Common myeloid progenitor, CD34-positive (primary cell): ENCODE measurements around the gene HSD17B4.
"Not testable (repeated sequence)": the region's sequence is repeated elsewhere in the genome, so short reads cannot be mapped to it uniquely, and the experiment has no call there.

Experiments used
- CTCF ChIA-PET: fragments of 350-600 bp; sonication (Branson Sonifier 250); formaldehyde crosslinking; loops from one replicate; lab custom pipeline; 2021; ENCODE audit warnings: antibody characterized with exemption; lab: Charles Lee
- POLR2A ChIA-PET: fragments of 350-600 bp; sonication (Branson Sonifier 250); formaldehyde crosslinking; loops from one replicate; lab custom pipeline; 2021; ENCODE audit warnings: antibody characterized with exemption; lab: Charles Lee
- DNase-seq, 3 donors: peaks; one replicate each; pipeline versions ENCODE4 v3.0.0 to v3.0.0-alpha.2; 2013
- H3K27ac ChIP-seq, 2 experiments: 1 replicate in 1 of 2; 2 replicates in 1 of 2; pipeline ENCODE4 v1.7.0; 2013; ENCODE audit warnings: inconsistent platforms in 2 of 2, low read length in 2 of 2, mild to moderate bottlenecking in 2 of 2, low read depth in 1 of 2, moderate library complexity in 1 of 2; ENCODE audit not compliant: severe bottlenecking in 2 of 2, insufficient read depth in 1 of 2, poor library complexity in 1 of 2
- H3K27me3 ChIP-seq, 5 experiments: replicated peaks in 2 of 5; 1 replicate in 3 of 5; 2 replicates in 2 of 5; pipeline versions ENCODE4 v1.6.1 to v1.7.0; 2013; ENCODE audit warnings: low read length in 4 of 5, mild to moderate bottlenecking in 2 of 5, moderate library complexity in 2 of 5, inconsistent platforms in 1 of 5; ENCODE audit not compliant: insufficient read depth in 5 of 5, control insufficient read depth in 4 of 5
- H3K36me3 ChIP-seq, 4 experiments: 1 replicate in 2 of 4; 2 replicates in 2 of 4; pipeline versions ENCODE4 v1.6.1 to v1.7.0; 2013; ENCODE audit warnings: low read length in 3 of 4, control low read depth in 1 of 4, mild to moderate bottlenecking in 1 of 4; ENCODE audit not compliant: control insufficient read depth in 4 of 4, insufficient read depth in 4 of 4
- H3K4me1 ChIP-seq, 4 experiments: 1 replicate in 3 of 4; 2 replicates in 1 of 4; pipeline versions ENCODE4 v1.6.1 to v1.7.1; 2013; ENCODE audit warnings: low read length in 3 of 4, mild to moderate bottlenecking in 3 of 4, control low read depth in 1 of 4, inconsistent platforms in 1 of 4, moderate library complexity in 1 of 4; ENCODE audit not compliant: control insufficient read depth in 4 of 4, insufficient read depth in 4 of 4; ENCODE audit errors: control extremely low read depth in 1 of 4
- H3K4me3 ChIP-seq, 7 experiments: 1 replicate in 4 of 7; 2 replicates in 3 of 7; pipeline versions ENCODE4 v1.5.1 to v1.7.0; 2013; ENCODE audit warnings: mild to moderate bottlenecking in 7 of 7, low read length in 6 of 7, moderate library complexity in 6 of 7, inconsistent platforms in 2 of 7, low read depth in 2 of 7, control low read depth in 1 of 7; ENCODE audit not compliant: insufficient read depth in 4 of 7, control insufficient read depth in 1 of 7; ENCODE audit errors: extremely low read depth in 1 of 7
- H3K9me3 ChIP-seq, 5 experiments: 1 replicate in 4 of 5; 2 replicates in 1 of 5; pipeline versions ENCODE4 v1.6.1 to v1.7.1; 2013; ENCODE audit warnings: low read length in 4 of 5, mild to moderate bottlenecking in 2 of 5, inconsistent platforms in 1 of 5, low read depth in 1 of 5, moderate library complexity in 1 of 5; ENCODE audit not compliant: control insufficient read depth in 4 of 5, insufficient read depth in 2 of 5; ENCODE audit errors: control extremely low read depth in 1 of 5
- WGBS: methylation state at CpG from one replicate; pipeline ENCODE4 v1.1.5; 2013; ENCODE audit not compliant: insufficient coverage; 5-methylcytosine and 5-hydroxymethylcytosine counted together

Gene HSD17B4

GRCh38 chr5:119473241-119473640 lies 20.9 kb downstream of the HSD17B4 start:
- CTCF ChIA-PET = no interaction called here

GRCh38 chr5:119476341-119476740 lies 24.0 kb downstream of the HSD17B4 start:
- CTCF ChIA-PET = no interaction called here
- no peak for DNase-seq
- Histone ChIP-seq H3K27ac (no peak overlapping the region), H3K9me3 (no peaks in the 10 kb centered on the region), H3K27me3 (no peaks in the 10 kb centered on the region), H3K4me3 (no peak overlapping the region), H3K36me3 (peaks cover 16 to 40% (median 29%) of the 10 kb centered on the region in 4 experiments), H3K4me1 (no peaks in the 10 kb centered on the region)
- POLR2A ChIA-PET = no interaction called here
- 100% methylated on average over 1 of the region's 1 CpG for WGBS

More at GRCh38 chr5:119473241-119473640, 20.9 kb downstream of the HSD17B4 start:
- H3K9me3 ChIP-seq = peaks cover 0 to 19% (median 2%) of the 10 kb centered on the region in 5 experiments
- H3K4me3 ChIP-seq = no peak overlapping the region
- no peak overlapping the region for H3K27ac ChIP-seq
- peaks cover 0 to 10% (median 5%) of the 10 kb centered on the region in 4 experiments for H3K4me1 ChIP-seq
- 100% methylated on average over 1 of the region's 1 CpG for WGBS
- peaks cover 7 to 37% (median 23%) of the 10 kb centered on the region in 4 experiments for H3K36me3 ChIP-seq
- no peak for DNase-seq
- POLR2A ChIA-PET = no interaction called here
- H3K27me3 ChIP-seq = no peaks in the 10 kb centered on the region

- H3K36me3 ChIP-seq = peaks cover 25 to 55% (median 32%) of the 10 kb centered on the region in 4 experiments
- H3K27ac ChIP-seq = no peak overlapping the region
- H3K4me1 ChIP-seq = no peaks in the 10 kb centered on the region
- WGBS = no CpG with 5 or more reads among the region's 3 CpGs
- no peak overlapping the region for H3K4me3 ChIP-seq
- H3K27me3 ChIP-seq = no peaks in the 10 kb centered on the region
- POLR2A ChIA-PET = no interaction called here
- CTCF ChIA-PET = interaction anchor here (1.9 kb wide), 1 partner anchor 9 kb away, joined by 5 read pairs; no protein-coding TSS in a partner anchor
- DNase-seq = no peak
- H3K9me3 ChIP-seq = no peaks in the 10 kb centered on the region
Observed at GRCh38 chr5:119478781-119479180, 26.5 kb downstream of the HSD17B4 start.

GRCh38 chr5:119480629-119481028 lies 28.3 kb downstream of the HSD17B4 start:
- peaks cover 23 to 58% (median 37%) of the 10 kb centered on the region in 4 experiments for H3K36me3 ChIP-seq
- H3K4me1 ChIP-seq, H3K27me3 ChIP-seq, CTCF ChIA-PET, H3K4me3 ChIP-seq, POLR2A ChIA-PET, DNase-seq, H3K27ac ChIP-seq, H3K9me3 ChIP-seq: not testable (repeated sequence)
- WGBS = 100% methylated on average over 1 of the region's 10 CpGs

GRCh38 chr5:119483155-119483554 lies 30.9 kb downstream of the HSD17B4 start:
- ChIA-PET CTCF (no interaction called here), POLR2A (no interaction called here)
- no peak overlapping the region for H3K4me3 ChIP-seq
- peaks cover 24 to 54% (median 35%) of the 10 kb centered on the region in 4 experiments for H3K36me3 ChIP-seq
- WGBS = 100% methylated on average over 1 of the region's 1 CpG
- no peaks in the 10 kb centered on the region for H3K27me3 ChIP-seq
- no peak overlapping the region for H3K27ac ChIP-seq
- no peaks in the 10 kb centered on the region for H3K4me1 ChIP-seq
- H3K9me3 ChIP-seq = no peaks in the 10 kb centered on the region
- DNase-seq = no peak

- POLR2A ChIA-PET = no interaction called here
- Histone ChIP-seq H3K27me3 (no peaks in the 10 kb centered on the region), H3K27ac (no peak overlapping the region), H3K4me1 (no peaks in the 10 kb centered on the region), H3K9me3 (no peaks in the 10 kb centered on the region), H3K4me3 (no peak overlapping the region), H3K36me3 (peaks cover 20 to 47% (median 26%) of the 10 kb centered on the region in 4 experiments)
- CTCF ChIA-PET = no interaction called here
- no peak for DNase-seq
- WGBS = 100% methylated on average over 3 of the region's 4 CpGs
Observed at GRCh38 chr5:119484884-119485283, 32.6 kb downstream of the HSD17B4 start.

GRCh38 chr5:119501671-119502179 lies 49.4 kb downstream of the HSD17B4 start:
- Histone ChIP-seq H3K9me3 (peaks cover 0 to 10% (median 4%) of the 10 kb centered on the region in 5 experiments), H3K36me3 (peaks cover 12 to 36% (median 23%) of the 10 kb centered on the region in 4 experiments), H3K27me3 (no peaks in the 10 kb centered on the region), H3K4me1 (no peaks in the 10 kb centered on the region), H3K4me3 (no peak overlapping the region), H3K27ac (no peak overlapping the region)
- ChIA-PET POLR2A (no interaction called here), CTCF (interaction anchor here (1.0 kb wide), 1 partner anchor 13 kb away, joined by 3 read pairs; no protein-coding TSS in a partner anchor)
- 100% methylated on average over 1 of the region's 2 CpGs for WGBS
- no peak for DNase-seq
